Endothelial cell (in vitro differentiated cells): ENCODE measurements around the gene TEX9. TPM values are rescaled to one million over a fixed set of nuclear protein-coding genes. Genes with fewer than 3 reads are reported as not detected.

ENCODE experiments used
- DNase-seq: peaks from one replicate; pipeline ENCODE4 v3.0.0; 2021; ENCODE audit warnings: low spot score
- H3K27ac Mint-ChIP-seq: one replicate; pipeline ENCODE4 v1.8.0; 2021; ENCODE audit warnings: mixed read lengths, inconsistent platforms; ENCODE audit not compliant: unreplicated experiment
- H3K27me3 Mint-ChIP-seq: one replicate; pipeline ENCODE4 v1.8.0; 2021; ENCODE audit warnings: mild to moderate bottlenecking, moderate library complexity, mixed read lengths, inconsistent platforms; ENCODE audit not compliant: unreplicated experiment
- H3K36me3 Mint-ChIP-seq: one replicate; pipeline ENCODE4 v1.8.0; 2021; ENCODE audit warnings: mild to moderate bottlenecking, low read depth, mixed read lengths, inconsistent platforms; ENCODE audit not compliant: unreplicated experiment
- H3K4me1 Mint-ChIP-seq: one replicate; pipeline ENCODE4 v1.8.0; 2021; ENCODE audit warnings: mild to moderate bottlenecking, mixed read lengths, inconsistent platforms; ENCODE audit not compliant: unreplicated experiment
- H3K4me3 Mint-ChIP-seq: one replicate; pipeline ENCODE4 v1.8.0; 2021; ENCODE audit warnings: mild to moderate bottlenecking, mixed read lengths, inconsistent platforms; ENCODE audit not compliant: unreplicated experiment
- H3K9me3 Mint-ChIP-seq: one replicate; pipeline ENCODE4 v1.8.0; 2021; ENCODE audit warnings: mixed read lengths, inconsistent platforms; ENCODE audit not compliant: unreplicated experiment
- total RNA-seq: library from RNA; stranded (reverse); fragmentation: NEBNext Ultra II Directional; extraction: Animal tissue kit (Norgen Biotek cat#: 25700); gene quantifications from one replicate; pipeline ENCODE4 v1.2.1, GENCODE V29; 2021; ENCODE audit not compliant: unreplicated experiment
- TF ChIP-seq, protein P1 (sequence below): fragments of 200-600 bp; sonication (generic); IDR thresholded peaks from one replicate; pipeline ENCODE4 v1.5.0; 2021; ENCODE audit warnings: antibody characterized with exemption; ENCODE audit not compliant: unreplicated experiment

Gene TEX9
- total RNA-seq, 1 donor from 2014 or later = 12.8 TPM

DNA sequence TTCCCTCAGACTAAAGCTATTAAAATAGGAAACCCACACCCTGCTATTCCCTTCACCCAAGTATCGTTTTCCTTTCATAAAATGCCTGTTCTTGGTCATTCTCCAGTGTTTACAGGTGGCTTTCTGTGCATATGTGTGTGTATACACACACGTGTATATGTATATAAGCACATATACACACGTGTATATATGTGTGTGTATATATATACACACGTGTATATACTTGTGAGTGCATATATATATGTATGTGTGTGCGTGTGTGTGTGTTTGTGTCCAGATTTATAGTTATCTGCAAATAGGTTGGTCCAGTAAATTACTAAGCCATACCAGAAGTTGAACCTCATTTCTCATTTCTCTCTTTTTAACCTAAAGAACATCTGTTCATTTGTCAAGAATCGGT lies 15.7 kb upstream of the TEX9 start:
- H3K4me1 Mint-ChIP-seq = no peaks in the 10 kb centered on the region
- no peak for DNase-seq
- no peak overlapping the region for H3K4me3 Mint-ChIP-seq
- H3K27me3 Mint-ChIP-seq = peaks cover 2% of the 10 kb centered on the region
- H3K9me3 Mint-ChIP-seq = no peaks in the 10 kb centered on the region
- no peak overlapping the region for H3K27ac Mint-ChIP-seq
- H3K36me3 Mint-ChIP-seq = no peaks in the 10 kb centered on the region
- TF ChIP-seq, protein P1, sequence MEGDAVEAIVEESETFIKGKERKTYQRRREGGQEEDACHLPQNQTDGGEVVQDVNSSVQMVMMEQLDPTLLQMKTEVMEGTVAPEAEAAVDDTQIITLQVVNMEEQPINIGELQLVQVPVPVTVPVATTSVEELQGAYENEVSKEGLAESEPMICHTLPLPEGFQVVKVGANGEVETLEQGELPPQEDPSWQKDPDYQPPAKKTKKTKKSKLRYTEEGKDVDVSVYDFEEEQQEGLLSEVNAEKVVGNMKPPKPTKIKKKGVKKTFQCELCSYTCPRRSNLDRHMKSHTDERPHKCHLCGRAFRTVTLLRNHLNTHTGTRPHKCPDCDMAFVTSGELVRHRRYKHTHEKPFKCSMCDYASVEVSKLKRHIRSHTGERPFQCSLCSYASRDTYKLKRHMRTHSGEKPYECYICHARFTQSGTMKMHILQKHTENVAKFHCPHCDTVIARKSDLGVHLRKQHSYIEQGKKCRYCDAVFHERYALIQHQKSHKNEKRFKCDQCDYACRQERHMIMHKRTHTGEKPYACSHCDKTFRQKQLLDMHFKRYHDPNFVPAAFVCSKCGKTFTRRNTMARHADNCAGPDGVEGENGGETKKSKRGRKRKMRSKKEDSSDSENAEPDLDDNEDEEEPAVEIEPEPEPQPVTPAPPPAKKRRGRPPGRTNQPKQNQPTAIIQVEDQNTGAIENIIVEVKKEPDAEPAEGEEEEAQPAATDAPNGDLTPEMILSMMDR = no peak

DNA sequence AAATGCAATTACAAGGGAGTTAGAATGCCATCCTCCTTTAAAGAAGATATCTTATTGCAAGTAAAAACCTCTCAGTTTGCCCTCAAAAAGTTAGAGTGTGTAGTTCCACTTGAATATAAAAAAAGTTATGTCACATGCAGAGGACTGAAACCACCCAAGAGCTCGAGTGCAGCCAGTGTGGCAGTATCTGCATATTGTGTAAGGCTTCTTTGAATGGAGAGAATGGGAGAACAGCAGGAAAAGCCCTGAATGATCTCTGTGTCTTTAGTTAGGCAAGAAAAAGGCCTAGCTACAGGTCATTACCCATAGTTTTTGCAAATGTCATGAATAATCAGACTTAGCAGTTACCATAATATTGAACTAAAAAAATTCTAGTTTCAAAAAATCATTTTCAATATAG lies 13.9 kb upstream of the TEX9 start:
- TF ChIP-seq, protein P1 = no peak
- Mint-ChIP-seq H3K9me3 (no peaks in the 10 kb centered on the region), H3K36me3 (no peaks in the 10 kb centered on the region), H3K27ac (no peak overlapping the region), H3K27me3 (peaks cover 2% of the 10 kb centered on the region), H3K4me3 (no peak overlapping the region), H3K4me1 (no peaks in the 10 kb centered on the region)
- DNase-seq = no peak

DNA sequence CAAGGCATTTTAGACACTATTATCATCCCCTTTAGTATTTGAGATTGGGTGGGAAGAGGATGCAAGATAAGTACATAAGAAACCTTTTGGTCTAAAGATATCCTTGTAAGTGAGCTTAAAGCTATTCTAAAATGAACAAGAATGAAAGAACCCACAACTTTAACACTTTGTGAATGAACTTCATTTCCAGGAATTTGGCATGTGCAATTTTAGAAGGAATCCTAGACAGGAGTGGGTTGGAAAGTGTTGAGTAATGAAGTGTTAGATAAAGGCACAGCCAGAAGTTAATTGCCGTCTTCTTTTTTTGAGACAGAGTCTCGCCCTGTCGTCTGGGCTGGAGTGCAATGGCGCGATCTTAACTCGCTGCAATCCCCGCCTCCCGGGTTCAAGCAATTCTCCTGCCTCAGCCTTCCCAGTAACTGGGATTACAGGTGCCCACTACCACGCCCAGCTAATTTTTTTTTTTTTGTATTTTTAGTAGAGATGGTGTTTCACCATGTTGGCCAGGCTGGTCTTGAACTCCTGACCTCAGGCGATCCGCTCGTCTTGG lies 13.2 kb upstream of the TEX9 start:
- H3K36me3 Mint-ChIP-seq = no peaks in the 10 kb centered on the region
- no peaks in the 10 kb centered on the region for H3K9me3 Mint-ChIP-seq
- no peaks in the 10 kb centered on the region for H3K4me1 Mint-ChIP-seq
- peaks cover 2% of the 10 kb centered on the region for H3K27me3 Mint-ChIP-seq
- no peak overlapping the region for H3K4me3 Mint-ChIP-seq
- no peak overlapping the region for H3K27ac Mint-ChIP-seq
- no peak for DNase-seq
- TF ChIP-seq, protein P1 = no peak

DNA sequence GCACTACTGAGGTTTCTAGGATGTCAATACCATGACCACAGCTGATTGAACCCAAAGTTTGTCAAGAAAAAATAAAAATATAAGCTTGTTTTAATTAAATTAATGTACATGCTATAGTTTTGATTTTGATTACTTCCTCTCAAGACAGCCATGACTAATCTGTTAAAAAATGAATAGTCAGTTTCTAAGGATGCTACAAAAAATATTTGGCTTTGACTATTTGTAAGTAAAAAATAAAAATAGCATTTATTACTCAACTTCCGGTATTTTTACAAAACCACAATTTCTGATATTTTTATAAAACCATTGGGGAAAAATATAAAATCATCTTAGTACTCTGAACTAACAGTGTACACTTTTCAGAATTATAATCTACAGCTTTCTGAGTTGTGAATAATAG lies 12.1 kb upstream of the TEX9 start:
- Mint-ChIP-seq H3K36me3 (no peaks in the 10 kb centered on the region), H3K9me3 (no peaks in the 10 kb centered on the region), H3K4me3 (no peak overlapping the region), H3K27ac (no peak overlapping the region), H3K27me3 (peaks cover 2% of the 10 kb centered on the region), H3K4me1 (no peaks in the 10 kb centered on the region)
- TF ChIP-seq, protein P1 = no peak
- no peak for DNase-seq

DNA sequence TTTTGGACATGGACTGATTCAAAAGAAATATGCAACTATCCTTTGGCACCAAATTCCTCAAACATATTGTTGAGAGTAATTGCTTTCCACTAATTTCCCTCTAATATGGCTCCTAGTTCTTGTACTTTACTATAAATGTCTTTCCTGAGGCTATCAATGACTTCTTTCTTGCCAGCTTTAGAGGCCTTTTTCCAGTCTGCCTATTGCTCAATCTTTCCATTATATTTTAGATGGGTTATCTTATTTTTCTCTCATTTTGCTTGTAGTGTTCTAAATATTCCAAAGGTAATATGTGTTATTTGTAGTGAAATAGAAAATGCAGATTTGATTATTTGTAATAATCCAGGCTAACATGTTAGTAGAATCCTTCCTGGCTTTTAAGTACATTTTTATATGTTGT lies 11.5 kb upstream of the TEX9 start:
- TF ChIP-seq, protein P1 = no peak
- no peak for DNase-seq
- Mint-ChIP-seq H3K4me3 (no peak overlapping the region), H3K27me3 (peaks cover under 1% of the 10 kb centered on the region), H3K4me1 (no peaks in the 10 kb centered on the region), H3K27ac (no peak overlapping the region), H3K9me3 (no peaks in the 10 kb centered on the region), H3K36me3 (no peaks in the 10 kb centered on the region)
